ENCODE data around the gene YJU2. TPM values are rescaled to one million over a fixed set of nuclear protein-coding genes. Genes with fewer than 3 reads are reported as not detected.

YJU2 gene
- total and polyA plus RNA-seq, 2 of the 8 experiments (the other 6 are each of a cell fraction or from before 2014, with no cell fraction given), result 26.8 to 27.7 TPM

DNA sequence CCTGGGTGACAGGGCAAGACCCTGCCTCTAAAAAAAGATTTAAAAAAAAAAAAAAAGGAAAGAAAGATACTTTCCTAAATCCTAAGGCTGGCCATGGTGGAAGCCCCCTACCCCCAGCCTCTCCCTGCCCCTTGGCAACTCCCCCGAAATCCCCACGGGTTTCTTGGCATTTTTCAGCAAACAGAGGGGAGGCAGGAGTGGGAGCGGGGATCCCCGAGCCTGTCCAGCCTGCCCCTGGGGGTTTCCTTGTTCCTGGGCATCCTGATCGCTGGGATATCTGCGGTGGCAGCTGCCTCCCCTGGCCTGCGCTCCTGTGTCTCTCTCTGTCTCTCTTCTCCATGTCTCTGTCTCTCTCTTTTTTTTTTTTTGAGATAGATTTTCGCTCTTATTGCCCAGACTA, 21.0 kb upstream of the YJU2 start (continued):
- TF ChIP-seq POLR2A (IDR thresholded peaks at IDR 0.05; ENCODE audit: control extremely low read depth in 1 of 2, low read depth in 2 of 2, low read length in 2 of 2), result no peak

DNA sequence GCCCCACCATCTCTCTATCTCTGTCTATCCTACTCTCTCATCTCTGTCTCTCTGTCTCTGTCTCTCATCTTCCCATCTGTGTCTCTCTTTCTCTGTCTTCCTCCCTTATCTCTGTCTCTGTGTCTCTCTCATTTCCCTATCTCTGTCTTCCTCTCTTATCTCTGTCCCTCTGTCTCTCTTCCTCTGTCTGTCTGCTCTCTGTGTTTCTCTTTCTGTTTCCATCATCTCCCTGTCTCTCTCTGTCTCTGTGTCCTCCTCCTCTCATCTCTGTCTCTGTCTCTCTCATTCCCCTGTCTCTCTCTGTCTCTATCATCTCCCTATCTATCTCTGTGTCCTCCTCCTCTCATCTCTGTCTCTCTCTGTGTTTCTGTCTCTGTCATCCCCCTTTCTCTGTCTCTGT, 19.1 kb upstream of the YJU2 start:
- Histone ChIP-seq H2AFZ (ENCODE audit: low read length) (no peak overlapping the region), H3K27ac (ENCODE audit: low read depth, low read length) (no peak overlapping the region), H3K14ac (ENCODE audit: insufficient read length) (no peak overlapping the region), H3K4me3 (ENCODE audit: extremely low read depth in 1 of 4, insufficient read depth in 2 of 4, low read depth in 3 of 4, low read length in 4 of 4) (no peak overlapping the region), H3K9me3 (ENCODE audit: insufficient read depth in 2 of 2, low read depth in 1 of 2, low read length in 1 of 2) (no peaks in the 10 kb centered on the region), H3K9ac (replicated peaks in 1 of 4; ENCODE audit: extremely low read depth in 1 of 4, low read depth in 3 of 4, low read length in 3 of 4) (no peak overlapping the region), H3K79me2 (ENCODE audit: control insufficient read depth in 1 of 2, insufficient read depth in 2 of 2, low read length in 2 of 2) (no peaks in the 10 kb centered on the region), H4K8ac (ENCODE audit: extremely low read depth, insufficient read depth, low read length) (no peak overlapping the region), H3K18ac (ENCODE audit: extremely low read depth, low read length) (no peak overlapping the region), H3K27me3 (replicated peaks in 1 of 4; ENCODE audit: control insufficient read depth in 3 of 4, extremely low read depth in 1 of 4, insufficient read depth in 3 of 4, low read length in 3 of 4) (no peaks in the 10 kb centered on the region), H2BK120ac (replicated peaks; ENCODE audit: low read depth, low read length) (no peak overlapping the region), H3K79me1 (ENCODE audit: low read depth, low read length) (no peaks in the 10 kb centered on the region), H2AK5ac (ENCODE audit: low read depth, low read length) (no peak overlapping the region), H2BK5ac (ENCODE audit: low read depth, low read length) (no peak overlapping the region), H3K36me3 (ENCODE audit: control insufficient read depth in 2 of 4, insufficient read depth in 4 of 4, low read length in 3 of 4) (no peaks in the 10 kb centered on the region), H3K23ac (ENCODE audit: insufficient read length) (no peak overlapping the region), H2BK20ac (ENCODE audit: low read length) (no peak overlapping the region), H3K4me2 (ENCODE audit: insufficient read depth in 1 of 2, low read depth in 2 of 2, low read length in 2 of 2) (no peak overlapping the region), H2BK15ac (ENCODE audit: low read length) (no peak overlapping the region), H2BK12ac (ENCODE audit: low read depth, low read length) (no peak overlapping the region; the same call in 1 of the 2 replicates), H4K20me1 (replicated peaks in 1 of 2; ENCODE audit: control insufficient read depth in 1 of 2, insufficient read depth in 2 of 2, low read length in 2 of 2) (no peaks in the 10 kb centered on the region), H3K56ac (replicated peaks; ENCODE audit: insufficient read length, low read depth, low read length) (no peak overlapping the region), H3K4ac (replicated peaks; ENCODE audit: insufficient read length, low read depth, low read length) (no peak overlapping the region), H4K91ac (replicated peaks; ENCODE audit: insufficient read length, low read length) (no peak overlapping the region), H3K23me2 (ENCODE audit: low read depth, low read length) (no peaks in the 10 kb centered on the region; the same call in 1 of the 2 replicates), H4K5ac (ENCODE audit: insufficient read length, low read depth, low read length) (no peak overlapping the region), H3K4me1 (replicated peaks in 1 of 4; ENCODE audit: control insufficient read depth in 3 of 4, insufficient read depth in 4 of 4, low read length in 3 of 4) (peaks cover 0 to 7% (median 3%) of the 10 kb centered on the region in 4 experiments; a peak in 3 of 7 replicates)
- FAIRE-seq, result no peak
- POLR2A ChIA-PET (ENCODE audit: partially characterized antibody), result no interaction called here
- TF ChIP-seq NANOG (IDR thresholded peaks at IDR 0.05; ENCODE audit: insufficient read depth, low read depth, low read length, poor library complexity, severe bottlenecking) (no peak), TEAD4 (IDR thresholded peaks at IDR 0.05; ENCODE audit: low read depth, low read length) (no peak), GABPA (IDR thresholded peaks at IDR 0.05; ENCODE audit: borderline replicate concordance, insufficient read depth, low read length) (no peak), KDM4A (IDR thresholded peaks at IDR 0.05; ENCODE audit: low read depth, low read length, severe bottlenecking) (no peak), NRF1 (IDR thresholded peaks at IDR 0.05; ENCODE audit: low read depth, low read length) (no peak), GTF2F1 (IDR thresholded peaks at IDR 0.05; ENCODE audit: borderline replicate concordance, low read depth, low read length) (no peak), CHD1 (IDR thresholded peaks at IDR 0.05; ENCODE audit: low read depth, low read length) (no peak), FOSL1 (IDR thresholded peaks at IDR 0.05; ENCODE audit: insufficient read depth, low read depth, low read length) (no peak)
- TF ChIP-seq, protein P1, sequence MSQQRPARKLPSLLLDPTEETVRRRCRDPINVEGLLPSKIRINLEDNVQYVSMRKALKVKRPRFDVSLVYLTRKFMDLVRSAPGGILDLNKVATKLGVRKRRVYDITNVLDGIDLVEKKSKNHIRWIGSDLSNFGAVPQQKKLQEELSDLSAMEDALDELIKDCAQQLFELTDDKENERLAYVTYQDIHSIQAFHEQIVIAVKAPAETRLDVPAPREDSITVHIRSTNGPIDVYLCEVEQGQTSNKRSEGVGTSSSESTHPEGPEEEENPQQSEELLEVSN (IDR thresholded peaks at IDR 0.05), result no peak
- CTCF ChIA-PET (ENCODE audit: partially characterized antibody), result interaction anchor here (1.7 kb wide), 1 partner anchor 88 kb away, joined by 3 read pairs; no protein-coding TSS in a partner anchor
- DNase-seq (ENCODE audit: low read depth in 1 of 2, low spot score in 2 of 2), result no peak
